Stomach (tissue), 9 donors: ENCODE data around the gene DPYSL3. TPM values are rescaled to one million over a fixed set of nuclear protein-coding genes. Genes with fewer than 3 reads are reported as not detected.

Source experiments
- DNase-seq, 2 donors: peaks; one replicate each; pipeline versions ENCODE4 v3.0.0 to v3.0.0-alpha.2; 2013 to 2019
- H3K27ac ChIP-seq, 5 donors: fragments of 200-600 bp in 4 of 5; sonication (generic) in 4 of 5; one replicate each; pipeline ENCODE4 v1.5.1; 2013 to 2019; ENCODE audit warnings: mild to moderate bottlenecking in 1 of 5, moderate library complexity in 1 of 5
- H3K27me3 ChIP-seq, 3 donors: fragments of 200-600 bp; sonication (generic); one replicate each; pipeline ENCODE4 v1.5.1; 2017 to 2019; ENCODE audit warnings: mixed run types in 1 of 3
- H3K36me3 ChIP-seq, 4 donors: fragments of 200-600 bp; sonication (generic); 1 replicate in 3 of 4; 2 replicates in 1 of 4; pipeline ENCODE4 v1.5.1; 2016 to 2019
- H3K4me1 ChIP-seq, 4 donors: fragments of 200-600 bp; sonication (generic); one replicate each; pipeline ENCODE4 v1.5.1; 2016 to 2019
- H3K4me3 ChIP-seq, 4 donors: fragments of 200-600 bp; sonication (generic) in 3 of 4; one replicate each; pipeline ENCODE4 v1.5.1; 2016 to 2019; ENCODE audit warnings: mild to moderate bottlenecking in 1 of 4
- H3K9me3 ChIP-seq, 4 donors: fragments of 200-600 bp; sonication (generic); one replicate each; pipeline ENCODE4 v1.5.1; 2016 to 2019
- CTCF ChIP-seq, 7 experiments: fragments of 450-650 bp in 4 of 7; fragments of 200-600 bp in 3 of 7; sonication (generic) in 3 of 7; IDR thresholded peaks; one replicate each; pipeline ENCODE4 v1.5.1; 2016 to 2019; ENCODE audit warnings: antibody characterized with exemption in 7 of 7, control low read depth in 2 of 7, mild to moderate bottlenecking in 1 of 7
- EP300 ChIP-seq: sonication (generic); formaldehyde crosslinking; IDR thresholded peaks from one replicate; pipeline ENCODE4 v1.6.1; 2017; ENCODE audit warnings: antibody characterized with exemption
- POLR2A ChIP-seq, 4 donors: fragments of 450-650 bp; IDR thresholded peaks; one replicate each; pipeline ENCODE4 v1.6.1; 2016; ENCODE audit warnings: antibody characterized with exemption in 4 of 4, control low read depth in 2 of 4, mild to moderate bottlenecking in 1 of 4, moderate library complexity in 1 of 4
- POLR2AphosphoS5 ChIP-seq, 3 donors: sonication (generic); formaldehyde crosslinking; IDR thresholded peaks; one replicate each; pipeline ENCODE4 v1.6.1; 2016; ENCODE audit warnings: antibody characterized with exemption in 3 of 3
- WGBS, 5 donors: extraction: QIAGEN DNeasy Blood & Tissue Kit in 3 of 5; methylation state at CpG; one replicate each; pipeline versions ENCODE4 v1.1.5 to v1.1.7; 2013 to 2018; 5-methylcytosine and 5-hydroxymethylcytosine counted together
- intact Hi-C: fragments of 100-400 bp; cut with DNase I; formaldehyde crosslinking; loops from one replicate; pipeline ENCODE4 v1.15.1; 2023; ENCODE audit warnings: low total_unique reads
- polyA plus RNA-seq, 3 donors: library from polyadenylated mRNA; stranded (reverse); fragments of 200-250 nt; gene quantifications; one replicate each; pipeline ENCODE4 v1.2.3, GENCODE V29; 2013
- total RNA-seq, 5 donors: library from RNA; depleted of rRNA; stranded (reverse); fragments of >200 nt; gene quantifications; one replicate each; pipeline versions ENCODE4 v1.1.0 to v1.2.3, GENCODE V29; 2014 to 2016
- donor health status: healthy with polysubstance abuse.
- donor health status: Bipolar disorder and iron deficiency.
- donor health status: healthy.

The DPYSL3 gene
- total and polyA plus RNA-seq, 8 donors, result 15.0 to 144 (median 38.0) TPM

- TF ChIP-seq POLR2A (IDR thresholded peaks at IDR 0.05), result no peak
- no peak for TF ChIP-seq POLR2AphosphoS5 (IDR thresholded peaks at IDR 0.05)
- no peak for TF ChIP-seq CTCF (IDR thresholded peaks at IDR 0.05)
- Histone ChIP-seq H3K27ac (no peak overlapping the region), H3K36me3 (no peaks in the 10 kb centered on the region), H3K4me3 (no peak overlapping the region), H3K9me3 (no peaks in the 10 kb centered on the region), H3K27me3 (no peaks in the 10 kb centered on the region), H3K4me1 (no peaks in the 10 kb centered on the region)
- intact Hi-C loops, result no loop called here
- no peak for DNase-seq
- 52 to 56% (median 54%) methylated on average over 3 of the region's 3 CpGs for WGBS, 5 donors
These were observed 12.6 kb upstream of the DPYSL3 start for GRCh38 chr5:147522435-147522834.

- Histone ChIP-seq H3K4me1 (no peaks in the 10 kb centered on the region), H3K27ac (no peak overlapping the region), H3K27me3 (no peaks in the 10 kb centered on the region), H3K9me3 (no peaks in the 10 kb centered on the region), H3K4me3 (no peak overlapping the region), H3K36me3 (no peaks in the 10 kb centered on the region)
- TF ChIP-seq POLR2AphosphoS5 (IDR thresholded peaks at IDR 0.05) (no peak), EP300 (no peak), CTCF (IDR thresholded peaks at IDR 0.05) (no peak), POLR2A (IDR thresholded peaks at IDR 0.05) (no peak)
- WGBS, 5 donors, result 23 to 44% (median 39%) methylated on average over 1 of the region's 1 CpG
- intact Hi-C loops, result no loop called here
- no peak for DNase-seq
These were observed 10.6 kb upstream of the DPYSL3 start for GRCh38 chr5:147520450-147520849.

GRCh38 chr5:147519380-147519779 lies 9.5 kb upstream of the DPYSL3 start:
- Histone ChIP-seq H3K4me3 (no peak overlapping the region), H3K27me3 (no peaks in the 10 kb centered on the region), H3K27ac (no peak overlapping the region), H3K9me3 (no peaks in the 10 kb centered on the region), H3K36me3 (no peaks in the 10 kb centered on the region), H3K4me1 (no peaks in the 10 kb centered on the region)
- TF ChIP-seq CTCF (IDR thresholded peaks at IDR 0.05) (no peak), EP300 (no peak), POLR2AphosphoS5 (IDR thresholded peaks at IDR 0.05) (no peak), POLR2A (IDR thresholded peaks at IDR 0.05) (no peak)
- 22 to 42% (median 28%) methylated on average over 1 of the region's 1 CpG for WGBS, 5 donors
- DNase-seq, result no peak
- intact Hi-C loops, result no loop called here

GRCh38 chr5:147517383-147517782 lies 7.5 kb upstream of the DPYSL3 start:
- H3K9me3 ChIP-seq, result no peaks in the 10 kb centered on the region
- intact Hi-C loops, result no loop called here
- H3K27me3 ChIP-seq, result no peaks in the 10 kb centered on the region
- H3K4me1 ChIP-seq, result no peaks in the 10 kb centered on the region
- no peak for DNase-seq
- 87 to 94% (median 89%) methylated on average over 1 of the region's 1 CpG for WGBS, 5 donors
- no peak overlapping the region for H3K27ac ChIP-seq
- TF ChIP-seq POLR2AphosphoS5 (IDR thresholded peaks at IDR 0.05) (no peak), EP300 (no peak), CTCF (IDR thresholded peaks at IDR 0.05) (no peak), POLR2A (IDR thresholded peaks at IDR 0.05) (no peak)
- no peak overlapping the region for H3K4me3 ChIP-seq
- H3K36me3 ChIP-seq, result no peaks in the 10 kb centered on the region
